MCF 10A (cell line): ENCODE data around the gene ZNF652. TPM values are rescaled to one million over a fixed set of nuclear protein-coding genes. Genes with fewer than 3 reads are reported as not detected.

Experiments used
- BruUV-seq: library from RNA; stranded (reverse); fragments of 400-500 nt; replicated peaks from 2 replicates; lab custom pipeline; 2021; lab: Mats Ljungman, UMichigan
- CTCF ChIA-PET: fragments of 300-600 bp; sonication (Branson Sonifier 250); formaldehyde crosslinking; extraction: SDS; loops from one replicate; lab custom pipeline; 2021; ENCODE audit warnings: antibody characterized with exemption, inconsistent platforms; lab: Yijun Ruan, JAX
- POLR2A ChIA-PET: fragments of 300-600, 350-650 bp; sonication (Branson Sonifier 250); formaldehyde crosslinking; extraction: SDS; loops from one replicate; lab custom pipeline; 2020; ENCODE audit warnings: antibody characterized with exemption, inconsistent platforms; lab: Yijun Ruan, JAX
- DNase-seq: peaks from one replicate; pipeline ENCODE4 v3.0.0-alpha.2; 2018; ENCODE audit not compliant: unreplicated experiment
- H3K27ac Mint-ChIP-seq: one replicate; pipeline ENCODE4 v1.8.0; 2022; ENCODE audit warnings: mild to moderate bottlenecking, low read depth, mixed read lengths; ENCODE audit not compliant: unreplicated experiment
- H3K27me3 Mint-ChIP-seq: one replicate; pipeline ENCODE4 v1.8.0; 2022; ENCODE audit warnings: mixed read lengths; ENCODE audit not compliant: insufficient read depth, unreplicated experiment
- H3K36me3 Mint-ChIP-seq: one replicate; pipeline ENCODE4 v1.8.0; 2022; ENCODE audit warnings: mild to moderate bottlenecking, moderate library complexity, mixed read lengths; ENCODE audit not compliant: insufficient read depth, unreplicated experiment
- H3K4me1 Mint-ChIP-seq: one replicate; pipeline ENCODE4 v1.8.0; 2022; ENCODE audit warnings: mixed read lengths; ENCODE audit not compliant: insufficient read depth, unreplicated experiment
- H3K4me3 Mint-ChIP-seq: one replicate; pipeline ENCODE4 v1.8.0; 2022; ENCODE audit warnings: mild to moderate bottlenecking, moderate library complexity, mixed read lengths; ENCODE audit not compliant: unreplicated experiment
- H3K9me3 Mint-ChIP-seq: one replicate; pipeline ENCODE4 v1.8.0; 2022; ENCODE audit warnings: mixed read lengths; ENCODE audit not compliant: unreplicated experiment
- CTCF ChIP-seq: fragments of 200-600 bp; IDR thresholded peaks from one replicate; pipeline ENCODE4 v1.8.0; 2022; ENCODE audit warnings: antibody characterized with exemption, mild to moderate bottlenecking; ENCODE audit not compliant: unreplicated experiment
- intact Hi-C: fragments of 100-400 bp; cut with micrococcal nuclease; formaldehyde crosslinking; loops from 2 replicates; pipeline ENCODE4 v1.14.1; 2022
- total RNA-seq: library from RNA; stranded (reverse); gene quantifications from 2 replicates; pipeline ENCODE4 v1.2.3, GENCODE V29; 2022

ZNF652 gene
- total RNA-seq, 1 experiment from 2014 or later = 18.8 TPM

GRCh38 chr17:49259663-49260010 is 102.4 kb downstream of the ZNF652 start:
- intact Hi-C loops = no loop called here

GRCh38 chr17:49258394-49258793 is 103.7 kb downstream of the ZNF652 start:
- no peak overlapping the region for H3K27ac Mint-ChIP-seq
- no peak for DNase-seq
- peaks cover 4% of the 10 kb centered on the region for H3K4me1 Mint-ChIP-seq
- POLR2A ChIA-PET = interaction anchor here (0.5 to 0.6 kb wide), 2 partner anchors 418 to 456 kb away, joined by 3 read pairs; no protein-coding TSS in a partner anchor
- no peaks in the 10 kb centered on the region for H3K36me3 Mint-ChIP-seq
- no peaks in the 10 kb centered on the region for H3K9me3 Mint-ChIP-seq
- CTCF ChIA-PET = no interaction called here
- H3K4me3 Mint-ChIP-seq = no peak overlapping the region
- no peak for TF ChIP-seq CTCF
- BruUV-seq = no TSS peak
- no peaks in the 10 kb centered on the region for H3K27me3 Mint-ChIP-seq
- intact Hi-C loops = no loop called here

More at GRCh38 chr17:49259663-49260010, 102.4 kb downstream of the ZNF652 start:
- TF ChIP-seq CTCF = no peak
- CTCF ChIA-PET = interaction anchor here (0.6 kb wide), 1 partner anchor 638 kb away, joined by 3 read pairs; no protein-coding TSS in a partner anchor
- no peaks in the 10 kb centered on the region for H3K27me3 Mint-ChIP-seq
- no TSS peak for BruUV-seq
- H3K4me1 Mint-ChIP-seq = peaks cover 6% of the 10 kb centered on the region
- no peaks in the 10 kb centered on the region for H3K36me3 Mint-ChIP-seq
- H3K27ac Mint-ChIP-seq = no peak overlapping the region
- POLR2A ChIA-PET = no interaction called here
- peak overlapping the region; percentile 67 for H3K4me3 Mint-ChIP-seq
- DNase-seq = no peak
- no peaks in the 10 kb centered on the region for H3K9me3 Mint-ChIP-seq

- ChIA-PET CTCF (no interaction called here), POLR2A (no interaction called here)
- H3K9me3 Mint-ChIP-seq = no peaks in the 10 kb centered on the region
- no peaks in the 10 kb centered on the region for H3K36me3 Mint-ChIP-seq
- H3K4me3 Mint-ChIP-seq = no peak overlapping the region
- no peaks in the 10 kb centered on the region for H3K27me3 Mint-ChIP-seq
- DNase-seq = no peak
- H3K4me1 Mint-ChIP-seq = no peaks in the 10 kb centered on the region
- H3K27ac Mint-ChIP-seq = no peak overlapping the region
- no peak for TF ChIP-seq CTCF
- intact Hi-C loops = no loop called here
- no TSS peak for BruUV-seq
Observed at GRCh38 chr17:49255125-49255524, 106.9 kb downstream of the ZNF652 start.

- DNase-seq = no peak
- H3K27me3 Mint-ChIP-seq = no peaks in the 10 kb centered on the region
- intact Hi-C loops = no loop called here
- no peak for TF ChIP-seq CTCF
- H3K4me1 Mint-ChIP-seq = peaks cover 5% of the 10 kb centered on the region
- ChIA-PET POLR2A (interaction anchor here (0.6 to 0.7 kb wide), 2 partner anchors 20 to 1293 kb away, joined by 3 to 5 read pairs; no protein-coding TSS in a partner anchor), CTCF (interaction anchor here (0.6 to 1.2 kb wide), 5 partner anchors 10 to 467 kb away, joined by 3 to 8 read pairs (median 3); no protein-coding TSS in a partner anchor)
- BruUV-seq = no TSS peak
- H3K4me3 Mint-ChIP-seq = no peak overlapping the region
- no peak overlapping the region for H3K27ac Mint-ChIP-seq
- no peaks in the 10 kb centered on the region for H3K9me3 Mint-ChIP-seq
- H3K36me3 Mint-ChIP-seq = no peaks in the 10 kb centered on the region
Observed at GRCh38 chr17:49254066-49254465, 108.0 kb downstream of the ZNF652 start.
